ENCODE results near the gene ACVR1B. TPM values are rescaled to one million over a fixed set of nuclear protein-coding genes. Genes with fewer than 3 reads are reported as not detected.

The ACVR1B gene
- total RNA-seq, 1 experiment from 2014 or later = 1.9 TPM

GRCh38 chr12:51953089-51953488 lies 1.6 kb downstream of the ACVR1B start:
- no peak overlapping the region for H3K4me3 ChIP-seq
- no peaks in the 10 kb centered on the region for H3K36me3 ChIP-seq
- peaks cover 18% of the 10 kb centered on the region for H3K27me3 ChIP-seq
- no peaks in the 10 kb centered on the region for H3K9me3 ChIP-seq
- no peak for DNase-seq

- Histone ChIP-seq H3K9me3 (no peaks in the 10 kb centered on the region), H3K36me3 (no peaks in the 10 kb centered on the region), H3K27me3 (peaks cover 18% of the 10 kb centered on the region), H3K4me3 (no peak overlapping the region)
- DNase-seq = no peak
These were observed 2.4 kb downstream of the ACVR1B start for GRCh38 chr12:51953864-51954263.

GRCh38 chr12:51954561-51955361 lies 3.3 kb downstream of the ACVR1B start:
- Histone ChIP-seq H3K36me3 (no peaks in the 10 kb centered on the region), H3K4me3 (no peak overlapping the region), H3K27me3 (peaks cover 9% of the 10 kb centered on the region), H3K9me3 (no peaks in the 10 kb centered on the region)
- no peak for DNase-seq

- H3K36me3 ChIP-seq = no peaks in the 10 kb centered on the region
- no peak for DNase-seq
- no peaks in the 10 kb centered on the region for H3K9me3 ChIP-seq
- no peaks in the 10 kb centered on the region; the same call in 1 of the 2 replicates for H3K27me3 ChIP-seq
- no peak overlapping the region for H3K4me3 ChIP-seq
These were observed 4.2 kb downstream of the ACVR1B start for GRCh38 chr12:51955702-51956101.

- peaks cover 1% of the 10 kb centered on the region; the same call in 1 of the 2 replicates for H3K36me3 ChIP-seq
- no peaks in the 10 kb centered on the region; the same call in 1 of the 2 replicates for H3K9me3 ChIP-seq
- DNase-seq = no peak
- no peak overlapping the region for H3K4me3 ChIP-seq
- no peaks in the 10 kb centered on the region for H3K27me3 ChIP-seq
These were observed 7.0 kb downstream of the ACVR1B start for GRCh38 chr12:51958542-51958941.

- no peak for DNase-seq
These were observed 7.7 kb downstream of the ACVR1B start for GRCh38 chr12:51959211-51959610.

GRCh38 chr12:51959921-51960320 lies 8.4 kb downstream of the ACVR1B start:
- no peaks in the 10 kb centered on the region; the same call in 1 of the 2 replicates for H3K9me3 ChIP-seq
- peaks cover 3% of the 10 kb centered on the region; the same call in 1 of the 2 replicates for H3K36me3 ChIP-seq
- DNase-seq = no peak
- no peaks in the 10 kb centered on the region for H3K27me3 ChIP-seq
- H3K4me3 ChIP-seq = no peak overlapping the region

More at GRCh38 chr12:51959211-51959610, 7.7 kb downstream of the ACVR1B start:
- H3K4me3 ChIP-seq = no peak overlapping the region
- H3K27me3 ChIP-seq = no peaks in the 10 kb centered on the region
- H3K36me3 ChIP-seq = peaks cover 3% of the 10 kb centered on the region; the same call in 1 of the 2 replicates
- H3K9me3 ChIP-seq = no peaks in the 10 kb centered on the region; the same call in 1 of the 2 replicates

- Histone ChIP-seq H3K27me3 (no peaks in the 10 kb centered on the region), H3K9me3 (no peaks in the 10 kb centered on the region; the same call in 1 of the 2 replicates), H3K36me3 (peaks cover 3% of the 10 kb centered on the region; the same call in 1 of the 2 replicates), H3K4me3 (no peak overlapping the region)
- no peak for DNase-seq
These were observed 9.0 kb downstream of the ACVR1B start for GRCh38 chr12:51960488-51960887.

- H3K4me3 ChIP-seq = no peak overlapping the region
- DNase-seq = no peak
- H3K9me3 ChIP-seq = no peaks in the 10 kb centered on the region; the same call in 1 of the 2 replicates
- peaks cover 3% of the 10 kb centered on the region; the same call in 1 of the 2 replicates for H3K36me3 ChIP-seq
- no peaks in the 10 kb centered on the region for H3K27me3 ChIP-seq
These were observed 9.4 kb downstream of the ACVR1B start for GRCh38 chr12:51960890-51961289.

- DNase-seq = no peak
- no peak overlapping the region for H3K4me3 ChIP-seq
- no peaks in the 10 kb centered on the region for H3K27me3 ChIP-seq
- H3K9me3 ChIP-seq = no peaks in the 10 kb centered on the region; the same call in 1 of the 2 replicates
- H3K36me3 ChIP-seq = peaks cover 3% of the 10 kb centered on the region; the same call in 1 of the 2 replicates
These were observed 10.3 kb downstream of the ACVR1B start for GRCh38 chr12:51961834-51962233.

- Histone ChIP-seq H3K4me3 (no peak overlapping the region), H3K36me3 (peaks cover 3% of the 10 kb centered on the region; the same call in 1 of the 2 replicates), H3K9me3 (no peaks in the 10 kb centered on the region; the same call in 1 of the 2 replicates), H3K27me3 (no peaks in the 10 kb centered on the region)
- no peak for DNase-seq
These were observed 11.2 kb downstream of the ACVR1B start for GRCh38 chr12:51962737-51963136.

GRCh38 chr12:51963477-51963876 lies 12.0 kb downstream of the ACVR1B start:
- no peak for DNase-seq
- Histone ChIP-seq H3K27me3 (no peaks in the 10 kb centered on the region), H3K36me3 (peaks cover 3% of the 10 kb centered on the region; the same call in 1 of the 2 replicates), H3K4me3 (no peak overlapping the region), H3K9me3 (no peaks in the 10 kb centered on the region; the same call in 1 of the 2 replicates)

GRCh38 chr12:51969643-51970042 lies 18.1 kb downstream of the ACVR1B start:
- Histone ChIP-seq H3K36me3 (no peaks in the 10 kb centered on the region; the same call in 1 of the 2 replicates), H3K9me3 (no peaks in the 10 kb centered on the region), H3K27me3 (no peaks in the 10 kb centered on the region), H3K4me3 (no peak overlapping the region)
- DNase-seq = no peak

GRCh38 chr12:51970904-51971646 lies 19.6 kb downstream of the ACVR1B start:
- Histone ChIP-seq H3K4me3 (no peak overlapping the region), H3K36me3 (no peaks in the 10 kb centered on the region; the same call in 1 of the 2 replicates), H3K9me3 (no peaks in the 10 kb centered on the region), H3K27me3 (no peaks in the 10 kb centered on the region)
- peak; percentile 14 for DNase-seq

GRCh38 chr12:51971679-51972421 lies 20.4 kb downstream of the ACVR1B start:
- DNase-seq = no peak
- H3K9me3 ChIP-seq = no peaks in the 10 kb centered on the region
- no peaks in the 10 kb centered on the region for H3K27me3 ChIP-seq
- H3K36me3 ChIP-seq = no peaks in the 10 kb centered on the region; the same call in 1 of the 2 replicates
- H3K4me3 ChIP-seq = no peak overlapping the region

GRCh38 chr12:51972422-51972812 lies 20.9 kb downstream of the ACVR1B start:
- Histone ChIP-seq H3K27me3 (no peaks in the 10 kb centered on the region), H3K9me3 (no peaks in the 10 kb centered on the region), H3K36me3 (no peaks in the 10 kb centered on the region; the same call in 1 of the 2 replicates), H3K4me3 (no peak overlapping the region)
- DNase-seq = no peak
